ENCODE results near the gene PRKRA. TPM values are rescaled to one million over a fixed set of nuclear protein-coding genes. Genes with fewer than 3 reads are reported as not detected.

Gene PRKRA
- total and polyA plus RNA-seq, 2 donors (not counting 3 experiments of a cell fraction or from before 2014, with no cell fraction given): 31.0 to 46.6 TPM

DNA sequence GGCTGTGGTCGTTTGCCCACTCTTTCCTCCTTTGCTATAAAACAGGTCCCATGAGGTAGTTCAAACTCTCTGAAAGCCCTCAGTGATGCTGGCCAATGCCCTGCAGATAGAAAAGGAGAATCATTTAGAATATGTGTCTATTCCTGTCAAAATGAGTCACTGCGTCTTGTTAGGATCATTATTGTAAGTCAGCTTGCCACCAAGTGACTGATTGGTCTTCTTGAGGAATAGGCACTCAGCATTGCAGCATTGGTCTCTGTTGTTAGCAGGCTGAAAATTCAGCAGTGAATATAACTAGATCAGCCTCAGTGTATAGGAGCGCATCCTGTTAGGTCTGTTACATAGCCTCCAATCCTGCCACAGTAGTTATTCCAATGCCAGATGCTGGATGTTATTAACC is 28.9 kb downstream of the PRKRA start:
- H3K4me3 ChIP-seq (replicated peaks in 1 of 3; ENCODE audit: insufficient read depth in 1 of 3, low read depth in 1 of 3, low read length in 3 of 3): no peak overlapping the region
- no peaks in the 10 kb centered on the region for H3K4me1 ChIP-seq (ENCODE audit: control insufficient read depth, extremely low read depth, insufficient read depth, low read length)
- H2AFZ ChIP-seq (ENCODE audit: low read depth, low read length): no peak overlapping the region
- H3K36me3 ChIP-seq (ENCODE audit: control insufficient read depth in 2 of 2, extremely low read depth in 1 of 2, insufficient read depth in 2 of 2, low read length in 2 of 2): peaks cover 2 to 6% of the 10 kb centered on the region in 2 experiments
- no peak overlapping the region for H3K27ac ChIP-seq (ENCODE audit: insufficient read depth, low read depth, low read length)
- H3K9ac ChIP-seq (replicated peaks; ENCODE audit: extremely low read depth, insufficient read depth, low read length): no peak overlapping the region
- ChIA-PET POLR2A (no interaction called here), CTCF (interaction anchor here (1.1 to 1.8 kb wide), 2 partner anchors 8 to 293 kb away, joined by 3 to 14 read pairs; no protein-coding TSS in a partner anchor)
- intact Hi-C loops (cut with micrococcal nuclease): no loop called here
- DNase-seq (ENCODE audit: low read depth, low spot score) (no peak), FAIRE-seq (no peak)
- no peaks in the 10 kb centered on the region for H3K27me3 ChIP-seq (ENCODE audit: control insufficient read depth in 2 of 2, insufficient read depth in 2 of 2, low read length in 2 of 2)
- no peaks in the 10 kb centered on the region for H3K9me1 ChIP-seq (replicated peaks; ENCODE audit: control insufficient read depth, extremely low read depth, insufficient read depth, low read length)
- no peaks in the 10 kb centered on the region for H3K9me3 ChIP-seq (replicated peaks; ENCODE audit: control insufficient read depth, insufficient read depth, low read length)
- dilution Hi-C loops (cut with MboI; ENCODE audit: extremely low pct_ligation_motif_present, low sequenced_read_pairs): no loop called here
- no peak overlapping the region for H3K4me2 ChIP-seq (ENCODE audit: insufficient read depth, low read length)
- peaks cover 2% of the 10 kb centered on the region for H3K79me2 ChIP-seq (ENCODE audit: control insufficient read depth, insufficient read depth, low read length)
- no peaks in the 10 kb centered on the region for H4K20me1 ChIP-seq (replicated peaks; ENCODE audit: control insufficient read depth, extremely low read depth, insufficient read depth, low read length)
- no TSS peak for BruUV-seq (replicated peaks)
- TF ChIP-seq, protein P1, sequence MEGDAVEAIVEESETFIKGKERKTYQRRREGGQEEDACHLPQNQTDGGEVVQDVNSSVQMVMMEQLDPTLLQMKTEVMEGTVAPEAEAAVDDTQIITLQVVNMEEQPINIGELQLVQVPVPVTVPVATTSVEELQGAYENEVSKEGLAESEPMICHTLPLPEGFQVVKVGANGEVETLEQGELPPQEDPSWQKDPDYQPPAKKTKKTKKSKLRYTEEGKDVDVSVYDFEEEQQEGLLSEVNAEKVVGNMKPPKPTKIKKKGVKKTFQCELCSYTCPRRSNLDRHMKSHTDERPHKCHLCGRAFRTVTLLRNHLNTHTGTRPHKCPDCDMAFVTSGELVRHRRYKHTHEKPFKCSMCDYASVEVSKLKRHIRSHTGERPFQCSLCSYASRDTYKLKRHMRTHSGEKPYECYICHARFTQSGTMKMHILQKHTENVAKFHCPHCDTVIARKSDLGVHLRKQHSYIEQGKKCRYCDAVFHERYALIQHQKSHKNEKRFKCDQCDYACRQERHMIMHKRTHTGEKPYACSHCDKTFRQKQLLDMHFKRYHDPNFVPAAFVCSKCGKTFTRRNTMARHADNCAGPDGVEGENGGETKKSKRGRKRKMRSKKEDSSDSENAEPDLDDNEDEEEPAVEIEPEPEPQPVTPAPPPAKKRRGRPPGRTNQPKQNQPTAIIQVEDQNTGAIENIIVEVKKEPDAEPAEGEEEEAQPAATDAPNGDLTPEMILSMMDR (IDR thresholded peaks at IDR 0.05; ENCODE audit: extremely low read depth in 1 of 2, insufficient read depth in 1 of 2, low read depth in 1 of 2, low read length in 2 of 2): no peak
- TF ChIP-seq JUN (IDR thresholded peaks at IDR 0.05; ENCODE audit: borderline replicate concordance, insufficient read depth, insufficient read length, low read depth) (no peak), POLR2A (IDR thresholded peaks at IDR 0.05; ENCODE audit: low read depth, low read length) (no peak), POLR2AphosphoS5 (IDR thresholded peaks at IDR 0.05; ENCODE audit: insufficient read depth, low read depth, low read length) (no peak), GATA2 (IDR thresholded peaks at IDR 0.05; ENCODE audit: insufficient read depth, insufficient read length, low read depth, low read length) (no peak), FOS (IDR thresholded peaks at IDR 0.05; ENCODE audit: borderline replicate concordance, insufficient read depth, low read length) (no peak), MYC (IDR thresholded peaks at IDR 0.05; ENCODE audit: low read depth, low read length) (no peak), EZH2 (IDR thresholded peaks at IDR 0.05; ENCODE audit: borderline replicate concordance, low read depth, low read length, severe bottlenecking) (no peak)
- TF ChIP-seq, protein P2, sequence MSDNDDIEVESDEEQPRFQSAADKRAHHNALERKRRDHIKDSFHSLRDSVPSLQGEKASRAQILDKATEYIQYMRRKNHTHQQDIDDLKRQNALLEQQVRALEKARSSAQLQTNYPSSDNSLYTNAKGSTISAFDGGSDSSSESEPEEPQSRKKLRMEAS (IDR thresholded peaks at IDR 0.05; ENCODE audit: insufficient read depth, insufficient read length): no peak

Measured in endothelial cell of umbilical vein (primary cell).